ENCODE data around the gene ERMP1.
"Not testable (repeated sequence)": the region's sequence is repeated elsewhere in the genome, so short reads cannot be mapped to it uniquely, and the experiment has no call there.

Gene ERMP1

GRCh38 chr9:5818424-5819142 lies 14.3 kb downstream of the ERMP1 start:
- DNase-seq (ENCODE audit: low read depth), result no peak

- peak; percentile 48 for DNase-seq (ENCODE audit: low read depth)
These were observed 15.1 kb downstream of the ERMP1 start for GRCh38 chr9:5817862-5818261.

DNA sequence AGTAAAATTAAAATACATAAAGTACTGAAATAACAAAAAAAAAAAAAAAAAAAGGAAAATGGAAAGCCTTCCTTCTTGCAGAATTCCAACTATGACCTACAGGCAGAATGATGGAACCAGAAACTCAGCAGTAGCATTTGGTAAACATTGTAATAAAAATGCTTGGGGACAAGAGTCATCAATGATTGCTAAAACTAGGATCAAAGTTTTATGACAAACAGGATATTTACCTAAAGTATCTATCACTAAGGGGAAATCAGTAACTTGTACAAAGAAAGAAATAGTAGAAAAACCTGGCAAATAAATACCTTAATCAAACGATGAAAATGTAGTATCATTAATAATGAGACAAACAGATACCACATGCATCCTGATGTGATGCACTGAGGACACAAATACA lies 17.5 kb downstream of the ERMP1 start:
- DNase-seq (ENCODE audit: low read depth), result no peak

- no peak for DNase-seq (ENCODE audit: low read depth)
These were observed 19.1 kb downstream of the ERMP1 start for GRCh38 chr9:5813824-5814223.

- DNase-seq (ENCODE audit: low read depth), result no peak
These were observed 21.2 kb downstream of the ERMP1 start for GRCh38 chr9:5811751-5812150.

DNA sequence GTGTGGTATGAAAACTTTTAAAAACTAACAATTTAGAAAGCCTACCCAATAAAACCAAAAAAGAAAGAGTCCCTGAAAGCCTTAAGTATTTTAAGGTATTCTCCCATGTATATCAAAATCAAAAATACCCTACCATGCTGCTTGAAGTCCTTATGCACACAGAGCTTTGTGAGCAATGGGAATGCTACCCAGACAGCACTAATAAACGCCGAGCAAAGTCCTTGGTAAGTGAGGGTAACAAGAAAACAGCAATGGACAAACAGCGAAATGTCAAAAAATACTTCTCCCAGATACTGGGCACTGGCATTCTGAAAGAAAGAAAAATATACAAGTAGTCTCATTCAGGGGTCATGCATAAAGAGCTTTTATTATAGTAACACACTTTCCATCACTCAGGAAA lies 27.4 kb downstream of the ERMP1 start:
- no peak for DNase-seq (ENCODE audit: low read depth)

- DNase-seq (ENCODE audit: low read depth), result no peak
These were observed 31.2 kb downstream of the ERMP1 start for GRCh38 chr9:5801739-5802113.

DNA sequence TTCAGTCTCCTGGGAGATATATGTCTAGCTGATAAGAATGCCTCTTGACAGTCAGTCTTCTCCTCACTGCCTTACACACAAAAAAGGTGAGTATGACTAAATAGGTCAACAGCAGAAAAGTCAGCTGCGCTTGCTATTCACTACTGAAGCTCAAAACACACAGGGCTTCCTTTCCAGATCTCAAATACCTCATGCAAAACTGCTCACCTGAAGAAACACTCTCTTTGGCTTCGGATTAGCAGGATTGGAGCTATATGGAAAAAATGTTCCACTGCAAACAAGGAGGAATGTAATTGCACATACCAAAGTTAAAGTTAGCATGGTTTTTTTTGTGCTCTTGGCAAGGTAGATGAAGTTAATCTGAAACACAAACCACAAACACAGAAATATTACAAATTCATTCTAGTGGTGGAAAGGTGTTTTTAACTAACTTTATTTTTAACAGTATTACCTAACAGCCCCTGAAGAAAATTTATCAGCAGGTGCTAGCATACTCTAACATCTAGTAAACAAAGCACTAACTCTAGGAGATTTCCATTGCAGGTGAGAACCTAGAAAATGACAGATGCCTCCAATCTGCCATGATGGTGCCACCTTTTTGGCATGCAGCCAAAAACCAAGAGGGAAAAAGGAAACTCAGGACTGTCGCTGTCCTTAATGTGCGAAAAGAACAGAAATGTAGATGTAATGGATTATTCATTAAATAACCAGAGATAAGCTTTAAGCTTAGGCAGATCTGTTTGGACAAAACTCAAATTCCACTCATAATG lies 31.8 kb downstream of the ERMP1 start:
- DNase-seq (ENCODE audit: low read depth), result no peak

DNA sequence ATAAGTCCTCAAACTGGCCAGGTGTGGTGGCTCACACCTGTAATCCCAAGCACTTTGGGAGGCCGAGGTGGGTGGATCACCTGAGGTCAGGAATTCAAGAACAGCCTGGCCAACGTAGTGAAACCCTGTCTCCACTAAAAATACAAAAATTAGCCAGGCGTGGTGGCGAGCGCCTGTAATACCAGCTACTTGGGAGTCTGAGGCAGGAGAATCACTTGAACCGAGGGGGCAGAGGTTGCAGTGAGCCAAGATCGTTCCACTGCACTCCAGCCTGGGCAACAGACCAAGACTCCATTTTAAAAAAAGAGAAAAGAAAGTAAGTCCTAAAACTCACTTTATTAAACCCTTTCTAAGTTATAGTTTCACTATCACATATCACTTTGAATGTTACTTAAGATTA lies 32.5 kb downstream of the ERMP1 start:
- DNase-seq (ENCODE audit: low read depth), result not testable (repeated sequence)

- DNase-seq (ENCODE audit: low read depth), result no peak
These were observed 33.6 kb downstream of the ERMP1 start for GRCh38 chr9:5799314-5799713.

DNA sequence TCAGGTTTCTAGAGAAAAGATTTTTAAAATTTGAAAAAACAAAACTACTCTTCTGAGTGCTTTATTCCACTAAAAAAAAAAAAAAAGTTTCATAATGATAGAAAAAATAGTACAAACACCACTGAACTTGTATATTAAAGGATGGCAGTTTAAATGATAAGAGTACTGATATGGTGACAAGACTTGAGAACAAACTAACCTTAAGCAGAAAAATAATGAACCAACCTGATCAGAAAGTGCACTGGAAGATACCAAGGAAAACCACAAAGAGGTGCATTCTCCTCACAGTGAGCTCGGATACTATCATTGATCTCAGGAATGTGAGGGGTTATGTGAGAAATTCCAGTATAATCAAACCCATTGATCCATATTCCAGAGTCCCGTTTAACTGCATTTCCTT lies 34.3 kb downstream of the ERMP1 start:
- DNase-seq (ENCODE audit: low read depth), result no peak

DNA sequence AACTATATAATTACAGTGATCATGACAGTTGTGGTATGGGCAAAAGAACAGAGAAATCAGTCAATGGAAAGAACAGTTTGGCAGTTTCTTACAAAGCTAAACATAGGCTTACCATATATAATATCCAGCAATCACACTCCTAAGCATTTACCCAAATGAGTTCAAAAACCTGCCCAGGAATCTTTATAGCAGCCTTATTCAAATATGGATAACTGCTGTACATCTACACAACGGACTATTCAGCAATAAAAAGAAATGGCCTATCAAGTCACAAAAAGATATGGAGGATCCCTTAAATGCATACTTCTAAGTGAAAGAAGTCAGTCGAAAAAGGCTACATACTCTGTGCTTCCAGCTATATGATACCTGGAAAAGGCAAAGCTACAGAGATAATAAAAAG lies 36.6 kb downstream of the ERMP1 start:
- no peak for DNase-seq (ENCODE audit: low read depth)

DNA sequence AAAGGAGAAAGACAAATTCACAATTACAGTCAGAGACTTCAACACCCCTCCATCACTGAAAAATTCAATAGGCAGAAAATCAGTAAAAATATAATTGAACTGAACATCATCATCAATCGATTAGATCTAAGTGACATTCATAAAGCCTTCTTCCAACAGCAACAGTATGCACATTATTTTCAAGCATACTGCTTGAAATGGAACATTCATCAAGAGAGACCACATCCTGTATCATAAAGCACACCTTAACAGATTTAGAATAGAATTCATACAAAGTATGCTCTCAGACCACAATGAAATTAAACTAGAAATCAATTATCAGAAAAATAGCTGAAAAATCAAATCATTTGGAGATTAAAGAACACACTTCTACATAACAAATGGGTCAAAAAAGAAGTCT lies 39.1 kb downstream of the ERMP1 start:
- DNase-seq (ENCODE audit: low read depth), result no peak

DNA sequence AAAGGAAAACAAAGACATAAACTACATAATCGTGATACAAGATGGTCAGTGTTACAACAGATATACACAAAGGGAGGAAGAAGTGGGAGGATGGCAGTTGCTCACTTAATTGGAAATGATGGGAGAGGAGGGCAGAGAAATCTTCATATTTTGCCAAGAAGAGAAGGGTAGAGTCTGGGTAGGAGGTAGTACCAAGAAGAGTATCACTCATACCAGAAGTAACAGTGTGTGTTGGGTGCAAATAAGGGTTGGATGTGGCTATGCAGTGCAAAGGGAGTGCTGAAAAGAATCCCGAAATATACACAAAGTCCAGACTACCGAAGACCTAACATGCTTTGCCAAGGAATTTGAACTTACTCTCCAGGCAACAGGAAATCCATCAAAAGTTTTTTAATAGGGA lies 41.0 kb downstream of the ERMP1 start:
- no peak for DNase-seq (ENCODE audit: low read depth)

DNA sequence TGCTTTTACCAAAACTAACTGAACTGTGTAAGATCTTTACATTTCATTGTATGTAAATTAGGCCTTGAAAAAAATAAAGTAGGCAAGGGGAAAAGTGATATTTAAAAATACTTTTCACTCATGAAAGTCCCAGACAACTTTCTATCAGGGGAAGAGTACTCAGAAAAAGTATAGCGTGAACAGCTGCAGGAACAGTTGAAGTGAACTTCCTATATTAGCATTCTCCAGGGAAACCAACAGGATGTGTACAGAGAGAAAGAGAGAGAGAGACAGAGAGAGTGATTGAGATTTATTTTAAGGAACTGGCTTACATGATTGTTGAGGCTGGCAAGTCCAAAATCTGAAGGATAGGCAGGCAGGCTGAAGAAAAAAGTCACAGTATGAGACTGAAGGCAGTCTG lies 42.0 kb downstream of the ERMP1 start:
- no peak for DNase-seq (ENCODE audit: low read depth)

DNA sequence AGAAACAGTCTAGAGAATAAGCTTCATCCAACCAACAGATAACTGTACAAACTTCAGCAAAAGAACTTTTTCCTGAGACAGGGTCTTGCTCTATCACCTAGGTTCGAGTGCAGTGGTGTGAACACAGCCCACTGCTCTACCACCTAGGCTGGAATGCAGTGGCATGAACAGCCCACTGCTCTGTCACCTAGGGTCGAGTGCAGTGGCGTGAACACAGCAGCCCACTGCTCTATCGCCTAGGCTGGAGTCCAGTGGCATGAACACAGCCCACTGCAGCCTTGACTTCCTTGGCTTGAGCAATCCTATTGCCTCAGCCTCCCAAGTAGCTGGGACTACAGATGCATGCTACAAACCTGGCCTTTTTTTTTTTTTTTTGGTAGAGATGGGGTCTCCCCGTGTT lies 43.4 kb downstream of the ERMP1 start:
- no peak for DNase-seq (ENCODE audit: low read depth)

DNA sequence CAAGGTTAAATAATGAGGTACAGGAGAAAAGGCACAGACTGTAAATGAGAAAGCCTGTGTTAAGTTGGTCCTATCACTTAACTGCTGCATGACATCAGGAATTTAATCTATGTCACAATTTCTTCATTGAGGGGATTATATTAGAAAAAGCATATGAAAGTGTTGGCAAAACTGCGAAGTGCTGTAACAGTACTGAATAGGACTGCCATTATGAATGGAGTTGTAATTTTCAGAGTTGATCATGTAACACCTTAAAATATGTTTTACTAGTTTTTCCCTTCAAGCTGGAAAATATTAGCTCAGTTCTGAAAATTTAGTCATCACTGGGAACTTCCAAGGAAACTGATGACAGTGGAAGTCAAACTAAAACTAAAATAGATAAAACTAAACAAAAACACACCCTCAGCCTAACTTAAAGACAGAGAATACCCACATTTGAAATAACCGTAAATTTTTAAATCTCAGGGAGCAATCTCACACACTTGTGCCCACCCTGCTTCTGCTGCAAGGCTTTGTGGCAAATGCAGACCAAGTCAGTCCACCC lies 45.1 kb downstream of the ERMP1 start:
- no peak for DNase-seq (ENCODE audit: low read depth)

GRCh38 chr9:5787220-5787619 lies 45.7 kb downstream of the ERMP1 start:
- DNase-seq (ENCODE audit: low read depth), result no peak

GRCh38 chr9:5786370-5787127 lies 46.4 kb downstream of the ERMP1 start:
- no peak for DNase-seq (ENCODE audit: low read depth)

- no peak for DNase-seq (ENCODE audit: low read depth)
These were observed 48.2 kb downstream of the ERMP1 start for GRCh38 chr9:5784526-5785315.

DNA sequence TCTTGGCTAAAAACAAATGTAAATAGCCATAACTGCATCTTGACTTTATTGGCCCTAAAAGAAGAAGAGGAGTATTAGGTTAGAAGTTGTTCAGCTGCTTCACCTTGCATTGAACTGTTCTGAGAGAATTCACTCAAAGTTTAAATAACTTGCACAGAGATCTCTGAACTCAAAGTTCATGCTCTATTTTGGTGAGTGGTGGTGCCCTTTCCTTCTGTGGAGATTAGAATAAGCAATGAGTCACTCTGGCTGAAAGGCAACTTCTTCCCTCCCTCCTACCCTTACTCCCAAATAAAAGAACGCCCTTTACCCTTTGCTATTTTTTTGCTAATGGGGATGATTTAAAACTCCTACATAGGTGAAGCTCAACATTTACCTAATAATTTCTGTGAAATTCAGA lies 48.9 kb downstream of the ERMP1 start:
- DNase-seq (ENCODE audit: low read depth), result no peak

GRCh38 chr9:5783420-5783819 lies 49.5 kb downstream of the ERMP1 start:
- DNase-seq (ENCODE audit: low read depth), result not testable (repeated sequence)
